HepG2 (cell line): ENCODE data around the gene ZNF581. TPM values are rescaled to one million over a fixed set of nuclear protein-coding genes. Genes with fewer than 3 reads are reported as not detected.

Experiments
- ATAC-seq: fragments of 200-7000 bp; cut with Tn5 transposase; 3 replicates; pipeline ENCODE4 v1.9.1; 2020; ENCODE audit warnings: mild to moderate bottlenecking, moderate library complexity
- BruUV-seq: library from RNA; stranded (reverse); fragments of 400-500 nt; replicated peaks from 2 replicates; lab custom pipeline; 2021; lab: Mats Ljungman, UMichigan
- CTCF ChIA-PET: fragments of 300-600 bp; formaldehyde crosslinking; extraction: SDS; loops from one replicate; lab custom pipeline; 2021; ENCODE audit warnings: low total read pairs, inconsistent platforms, low intra/inter-chr PET ratio; lab: Yijun Ruan, JAX
- POLR2A ChIA-PET: fragments of 350-600 bp; sonication (Branson Sonifier 250); formaldehyde crosslinking; loops from one replicate; lab custom pipeline; 2020; ENCODE audit warnings: antibody characterized with exemption, inconsistent platforms; lab: Yijun Ruan, JAX
- DNase-seq: peaks from one replicate; pipeline ENCODE4 v3.0.0-alpha.2; 2015; ENCODE audit warnings: low spot score
- FAIRE-seq: peaks from 3 replicates; lab custom pipeline; 2011; peaks lifted over from hg19 to GRCh38; lab: Jason Lieb, UNC
- H2AFZ ChIP-seq: one replicate; pipeline ENCODE4 v1.6.1; 2011; ENCODE audit warnings: low read length, inconsistent platforms
- H3K27ac ChIP-seq: fragments of 300-600 bp; 3 replicates; pipeline ENCODE4 v1.8.0; 2011; ENCODE audit warnings: mixed run types, mild to moderate bottlenecking, mixed read lengths, low read length, inconsistent platforms; ENCODE audit not compliant: insufficient read depth; ENCODE audit errors: extremely low read length
- H3K27me3 ChIP-seq, 2 experiments: fragments of 200-600 bp in 1 of 2; 2 replicates in 1 of 2; 3 replicates in 1 of 2; pipeline versions ENCODE4 v1.6.0 to v1.8.0; 2011; ENCODE audit warnings: low read length in 2 of 2, mild to moderate bottlenecking in 2 of 2, moderate library complexity in 2 of 2, inconsistent platforms in 1 of 2; ENCODE audit not compliant: insufficient read depth in 2 of 2, control insufficient read depth in 1 of 2
- H3K36me3 ChIP-seq, 2 experiments: fragments of 200-600 bp in 1 of 2; replicated peaks in 1 of 2; 2 replicates in 1 of 2; 3 replicates in 1 of 2; pipeline versions ENCODE4 v1.5.1 to v1.8.0; 2011; ENCODE audit warnings: low read length in 2 of 2, inconsistent platforms in 1 of 2; ENCODE audit not compliant: insufficient read depth in 2 of 2, control insufficient read depth in 1 of 2
- H3K4me1 ChIP-seq: 2 replicates; pipeline ENCODE4 v1.5.1; 2012; ENCODE audit warnings: low read length, inconsistent platforms; ENCODE audit not compliant: insufficient read depth
- H3K4me2 ChIP-seq: 2 replicates; pipeline ENCODE4 v1.6.0; 2011; ENCODE audit warnings: low read depth, low read length, inconsistent platforms
- H3K4me3 ChIP-seq, 3 experiments: fragments of 200-600 bp in 1 of 3; sonication (generic), shearing (Covaris generic) in 1 of 3; replicated peaks in 1 of 3; 2 replicates each; pipeline ENCODE4 v1.5.1; 2011 to 2016; ENCODE audit warnings: low read length in 3 of 3, inconsistent platforms in 2 of 3, low read depth in 2 of 3, mild to moderate bottlenecking in 2 of 3, control low read depth in 1 of 3, mixed read lengths in 1 of 3; ENCODE audit not compliant: insufficient read depth in 1 of 3
- H3K79me2 ChIP-seq: one replicate; pipeline ENCODE4 v1.6.1; 2011; ENCODE audit warnings: low read length, inconsistent platforms; ENCODE audit not compliant: insufficient read depth
- H3K9ac ChIP-seq: 2 replicates; pipeline ENCODE4 v1.6.0; 2011; ENCODE audit warnings: mild to moderate bottlenecking, low read depth, low read length, inconsistent platforms; ENCODE audit not compliant: insufficient read depth
- H3K9me3 ChIP-seq: 2 replicates; pipeline ENCODE4 v1.5.1; 2012; ENCODE audit warnings: mild to moderate bottlenecking, low read length
- H4K20me1 ChIP-seq: 2 replicates; pipeline ENCODE4 v1.6.0; 2011; ENCODE audit warnings: inconsistent platforms, mild to moderate bottlenecking, low read length, moderate library complexity; ENCODE audit not compliant: insufficient read depth
- DDIT3 ChIP-seq: sonication (generic); formaldehyde crosslinking; IDR thresholded peaks from 2 replicates; pipeline ENCODE4 v1.4.0; 2020; ENCODE audit warnings: mild to moderate bottlenecking, missing genetic modification reagents
- DMAP1 ChIP-seq: IDR thresholded peaks from 2 replicates; pipeline ENCODE4 v1.6.1; 2016
- ZBTB40 ChIP-seq, 2 experiments: fragments of 450-650 bp in 1 of 2; sonication (generic) in 1 of 2; formaldehyde crosslinking in 1 of 2; IDR thresholded peaks; 2 replicates each; pipeline versions ENCODE4 v1.6.1 to v1.8.0; 2016 to 2022; ENCODE audit warnings: antibody characterized with exemption in 1 of 2, mild to moderate bottlenecking in 1 of 2, missing genetic modification reagents in 1 of 2
- ZNF570 ChIP-seq: sonication (generic); formaldehyde crosslinking; IDR thresholded peaks from 2 replicates; pipeline ENCODE4 v1.4.0; 2020; ENCODE audit warnings: mild to moderate bottlenecking, missing genetic modification reagents, borderline replicate concordance
- ZNF687 ChIP-seq: sonication (generic); formaldehyde crosslinking; IDR thresholded peaks from 2 replicates; pipeline ENCODE4 v1.5.1; 2020; ENCODE audit warnings: mild to moderate bottlenecking, missing genetic modification reagents, moderate library complexity
- ZNF770 ChIP-seq: sonication (generic); formaldehyde crosslinking; IDR thresholded peaks from 2 replicates; pipeline ENCODE4 v1.5.0; 2020; ENCODE audit warnings: mild to moderate bottlenecking, missing genetic modification reagents
- WGBS: methylation state at CpG from one replicate; pipeline ENCODE4 v1.1.6; 2017; ENCODE audit warnings: low lambda C conversion rate; 5-methylcytosine and 5-hydroxymethylcytosine counted together
- in situ Hi-C: cut with HindIII; loops from 2 replicates; pipeline ENCODE4 v1.10.0; 2017; ENCODE audit warnings: low pct_unique_long_range_greater_than_20kb; ENCODE audit not compliant: extremely low pct_ligation_motif_present
- intact Hi-C: fragments of 100-400 bp; cut with micrococcal nuclease; formaldehyde crosslinking; loops from one replicate; pipeline ENCODE4 v1.10.0; 2022; ENCODE audit not compliant: unreplicated experiment
- polyA plus RNA-seq, 8 experiments: library from polyadenylated mRNA; depleted of rRNA in 3 of 8; stranded (reverse) in 7 of 8; unstranded in 1 of 8; fragments of >200 nt; fragmentation: Illumina TruSeq in 4 of 8; extraction: Trizol in 4 of 8; gene quantifications; 2 replicates each; pipeline versions ENCODE4 v1.2.1 to v1.2.3, GENCODE V29; 2011 to 2016; ENCODE audit warnings: low read depth in 4 of 8, missing spikeins in 1 of 8, mixed read lengths in 1 of 8; ENCODE audit not compliant: insufficient read depth in 1 of 8
- total RNA-seq, 5 experiments: library from RNA; depleted of rRNA; stranded (reverse); fragments of >200 nt; fragmentation: Illumina TruSeq; extraction: Trizol; gene quantifications; 2 replicates each; pipeline ENCODE4 v1.2.3, GENCODE V29; 2016; ENCODE audit warnings: low read depth in 1 of 5

Gene ZNF581
- total and polyA plus RNA-seq, 2 of the 13 experiments (the other 11 are each of a cell fraction or from before 2014, with no cell fraction given): 19.6 to 49.5 TPM

- Histone ChIP-seq H3K79me2 (peaks cover 27% of the 10 kb centered on the region), H4K20me1 (no peaks in the 10 kb centered on the region), H3K36me3 (no peaks in the 10 kb centered on the region), H2AFZ (no peak overlapping the region), H3K27ac (no peak overlapping the region), H3K9ac (peak overlapping the region; percentile 99; the same call in 1 of the 2 replicates), H3K27me3 (no peaks in the 10 kb centered on the region; a peak in 1 of 5 replicates), H3K4me1 (peaks cover 55% of the 10 kb centered on the region), H3K4me3 (peak overlapping the region in 1 of 3 experiments; percentile 28; a peak in 1 of 6 replicates), H3K9me3 (no peaks in the 10 kb centered on the region), H3K4me2 (peak overlapping the region; percentile 98)
- in situ Hi-C loops: no loop called here
- no peak for DNase-seq
- BruUV-seq: no TSS peak
- 91% methylated on average over 4 of the region's 4 CpGs for WGBS
- FAIRE-seq: no peak
- intact Hi-C loops: loop anchor here (10.0 kb wide), 1 partner anchor 52 kb away; the partner anchor contains the start of gene ZNF579
- ChIA-PET POLR2A (interaction anchor here (0.8 to 3.3 kb wide), 3 partner anchors 12 to 37 kb away, joined by 4 to 15 read pairs (median 12); partner anchors contain the start of genes FIZ1, U2AF2 and ZNF784), CTCF (no interaction called here)
- no peak for ATAC-seq
- TF ChIP-seq ZBTB40 (IDR thresholded peaks at IDR 0.05): no peak
- TF ChIP-seq ZBTB40 (CRISPR knock-in tag; IDR thresholded peaks at IDR 0.05): no peak
- TF ChIP-seq ZNF570 (CRISPR knock-in tag): no peak
- TF ChIP-seq ZNF687 (CRISPR knock-in tag): no peak
- no peak for TF ChIP-seq DMAP1 (CRISPR knock-in tag)
- no peak for TF ChIP-seq ZNF770
- TF ChIP-seq DDIT3 (CRISPR knock-in tag): no peak
Measured at GRCh38 chr19:55636723-55637122, 6.7 kb upstream of the ZNF581 start.
